Prostate gland (tissue), 2 donors: ENCODE measurements around the gene BMP3. TPM values are rescaled to one million over a fixed set of nuclear protein-coding genes. Genes with fewer than 3 reads are reported as not detected.

Experiments used
- DNase-seq: peaks from one replicate; pipeline ENCODE4 v3.0.0-alpha.2; 2019; ENCODE audit warnings: low spot score
- H3K27ac ChIP-seq, 2 donors: fragments of 200-600 bp; sonication (generic); 2 replicates each; pipeline ENCODE4 v1.5.1; 2017 to 2019
- H3K27me3 ChIP-seq: fragments of 200-600 bp; sonication (generic); replicated peaks from 2 replicates; pipeline ENCODE4 v1.5.1; 2019; ENCODE audit not compliant: insufficient read depth
- H3K36me3 ChIP-seq, 2 donors: fragments of 200-600 bp; sonication (generic); 1 replicate in 1 of 2; 2 replicates in 1 of 2; pipeline versions ENCODE4 v1.5.1 to v1.8.1; 2017 to 2019
- H3K4me1 ChIP-seq: fragments of 200-600 bp; sonication (generic); replicated peaks from 2 replicates; pipeline ENCODE4 v1.5.1; 2019
- H3K4me3 ChIP-seq, 2 donors: fragments of 200-600 bp; sonication (generic); 2 replicates each; pipeline ENCODE4 v1.5.1; 2017 to 2019
- H3K9me3 ChIP-seq: fragments of 200-600 bp; sonication (generic); 2 replicates; pipeline ENCODE4 v1.5.1; 2017
- CTCF ChIP-seq, 4 experiments: fragments of 200-600 bp in 2 of 4; fragments of 450-650 bp in 2 of 4; sonication (generic) in 2 of 4; IDR thresholded peaks; 1 replicate in 3 of 4; 2 replicates in 1 of 4; pipeline ENCODE4 v1.5.1; 2016 to 2019; ENCODE audit warnings: antibody characterized with exemption in 4 of 4, mild to moderate bottlenecking in 2 of 4, moderate library complexity in 2 of 4
- POLR2A ChIP-seq: fragments of 450-650 bp; IDR thresholded peaks from one replicate; pipeline ENCODE4 v1.6.1; 2016; ENCODE audit warnings: antibody characterized with exemption, mild to moderate bottlenecking
- POLR2AphosphoS5 ChIP-seq: sonication (generic); formaldehyde crosslinking; IDR thresholded peaks from one replicate; pipeline ENCODE4 v1.6.1; 2017; ENCODE audit warnings: antibody characterized with exemption
- whole genome bisulfite sequencing: methylation state at CpG from one replicate; pipeline ENCODE4 v1.1.5; 2018; 5-methylcytosine and 5-hydroxymethylcytosine counted together
- intact Hi-C: fragments of 100-400 bp; cut with DNase I; formaldehyde crosslinking; loops from one replicate; pipeline ENCODE4 v1.14.2; 2022
- total RNA-seq, 2 donors: library from RNA; depleted of rRNA; stranded (reverse); fragments of >200 nt; gene quantifications; one replicate each; pipeline ENCODE4 v1.1.0, GENCODE V29; 2016

Gene BMP3
- total RNA-seq, 2 donors from 2014 or later: 0.46 to 0.80 TPM

- no peak overlapping the region for H3K4me3 ChIP-seq
- WGBS: 80% methylated on average over 3 of the region's 3 CpGs
- H3K36me3 ChIP-seq: no peaks in the 10 kb centered on the region
- DNase-seq: no peak
- no peaks in the 10 kb centered on the region for H3K27me3 ChIP-seq
- H3K4me1 ChIP-seq: no peaks in the 10 kb centered on the region
- no peaks in the 10 kb centered on the region for H3K9me3 ChIP-seq
- no peak for TF ChIP-seq POLR2AphosphoS5
- TF ChIP-seq POLR2A: no peak
- no peak for TF ChIP-seq CTCF (IDR thresholded peaks at IDR 0.05)
- no peak overlapping the region for H3K27ac ChIP-seq
- intact Hi-C loops: no loop called here
Measured at GRCh38 chr4:81085291-81085690, 54.8 kb downstream of the BMP3 start.

- no peak overlapping the region for H3K4me3 ChIP-seq
- no peak for TF ChIP-seq CTCF (IDR thresholded peaks at IDR 0.05)
- no peak for TF ChIP-seq POLR2A
- no peak for TF ChIP-seq POLR2AphosphoS5
- no peaks in the 10 kb centered on the region for H3K9me3 ChIP-seq
- DNase-seq: no peak
- WGBS: 82% methylated on average over 3 of the region's 3 CpGs
- no peaks in the 10 kb centered on the region for H3K27me3 ChIP-seq
- intact Hi-C loops: no loop called here
- H3K4me1 ChIP-seq: no peaks in the 10 kb centered on the region
- H3K36me3 ChIP-seq: no peaks in the 10 kb centered on the region
- H3K27ac ChIP-seq: no peak overlapping the region
Measured at GRCh38 chr4:81085979-81086378, 55.5 kb downstream of the BMP3 start.

- H3K9me3 ChIP-seq: no peaks in the 10 kb centered on the region
- H3K36me3 ChIP-seq: no peaks in the 10 kb centered on the region
- no peak for DNase-seq
- H3K4me1 ChIP-seq: no peaks in the 10 kb centered on the region
- WGBS: 96% methylated on average over 2 of the region's 2 CpGs
- intact Hi-C loops: no loop called here
- no peaks in the 10 kb centered on the region for H3K27me3 ChIP-seq
- no peak overlapping the region for H3K27ac ChIP-seq
- TF ChIP-seq POLR2AphosphoS5 (no peak), POLR2A (no peak), CTCF (IDR thresholded peaks at IDR 0.05) (no peak)
- H3K4me3 ChIP-seq: no peak overlapping the region
Measured at GRCh38 chr4:81093720-81094401, 63.4 kb downstream of the BMP3 start.

- TF ChIP-seq CTCF (IDR thresholded peaks at IDR 0.05): no peak
- no peak for TF ChIP-seq POLR2AphosphoS5
- no peak for TF ChIP-seq POLR2A
- Histone ChIP-seq H3K4me3 (no peak overlapping the region), H3K36me3 (no peaks in the 10 kb centered on the region), H3K27ac (no peak overlapping the region), H3K4me1 (no peaks in the 10 kb centered on the region), H3K9me3 (no peaks in the 10 kb centered on the region), H3K27me3 (no peaks in the 10 kb centered on the region)
- WGBS: 67% methylated on average over 2 of the region's 2 CpGs
- DNase-seq: no peak
- intact Hi-C loops: no loop called here
Measured at GRCh38 chr4:81095389-81095788, 64.9 kb downstream of the BMP3 start.

GRCh38 chr4:81096566-81096965 is 66.1 kb downstream of the BMP3 start:
- Histone ChIP-seq H3K9me3 (no peaks in the 10 kb centered on the region), H3K27me3 (no peaks in the 10 kb centered on the region), H3K27ac (no peak overlapping the region), H3K36me3 (no peaks in the 10 kb centered on the region), H3K4me3 (no peak overlapping the region), H3K4me1 (no peaks in the 10 kb centered on the region)
- DNase-seq: no peak
- 89% methylated on average over 1 of the region's 1 CpG for WGBS
- TF ChIP-seq CTCF (IDR thresholded peaks at IDR 0.05): no peak
- no peak for TF ChIP-seq POLR2A
- TF ChIP-seq POLR2AphosphoS5: no peak
- intact Hi-C loops: no loop called here
